T-helper 22 cell (primary cell): ENCODE data around the gene PIEZO1.

Experiments
- DNase-seq: peaks from one replicate; pipeline ENCODE4 v3.0.0-alpha.2; 2020; ENCODE audit warnings: low read depth

PIEZO1 gene

DNA sequence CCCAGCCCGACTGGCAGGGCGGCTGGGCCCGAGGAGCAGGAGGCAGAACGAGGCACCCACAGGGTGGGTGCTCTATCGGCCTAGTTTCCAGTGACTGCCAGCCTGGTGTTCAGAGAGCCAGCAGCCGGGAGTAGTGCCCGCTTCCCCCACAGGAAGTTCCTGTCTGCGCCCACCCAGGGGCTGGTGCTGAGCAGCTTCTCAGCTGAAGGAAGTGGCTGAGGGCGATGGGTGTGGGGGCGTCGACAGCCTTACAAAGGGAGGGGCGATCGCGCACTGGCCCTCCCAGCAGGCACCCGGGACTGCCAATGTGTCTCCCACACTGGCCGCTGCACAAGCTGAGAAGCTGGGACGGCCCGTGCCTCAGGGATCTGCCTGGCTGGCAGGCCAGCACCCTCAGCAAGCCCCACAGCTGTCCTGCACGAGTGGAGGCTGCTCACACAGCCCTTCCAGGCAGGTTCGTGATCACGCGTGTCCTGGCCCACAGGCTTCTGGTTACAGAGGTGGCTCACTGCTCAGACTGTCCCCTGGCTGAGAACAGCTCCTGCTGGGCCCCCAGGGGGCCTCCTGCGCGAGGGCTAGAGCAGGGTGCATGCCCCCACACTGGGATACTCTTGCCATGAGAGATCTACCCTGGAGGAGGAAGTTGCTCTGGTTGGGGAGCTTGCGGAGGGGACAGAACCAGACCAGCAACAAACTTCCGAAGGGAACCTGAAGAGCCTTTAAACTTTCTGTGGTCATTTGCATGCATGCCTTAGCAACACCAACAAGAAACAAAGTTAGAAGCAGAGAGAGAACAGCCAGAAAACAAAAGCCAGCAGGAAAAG, 81.3 kb downstream of the PIEZO1 start:
- DNase-seq, result peak; percentile 72

DNA sequence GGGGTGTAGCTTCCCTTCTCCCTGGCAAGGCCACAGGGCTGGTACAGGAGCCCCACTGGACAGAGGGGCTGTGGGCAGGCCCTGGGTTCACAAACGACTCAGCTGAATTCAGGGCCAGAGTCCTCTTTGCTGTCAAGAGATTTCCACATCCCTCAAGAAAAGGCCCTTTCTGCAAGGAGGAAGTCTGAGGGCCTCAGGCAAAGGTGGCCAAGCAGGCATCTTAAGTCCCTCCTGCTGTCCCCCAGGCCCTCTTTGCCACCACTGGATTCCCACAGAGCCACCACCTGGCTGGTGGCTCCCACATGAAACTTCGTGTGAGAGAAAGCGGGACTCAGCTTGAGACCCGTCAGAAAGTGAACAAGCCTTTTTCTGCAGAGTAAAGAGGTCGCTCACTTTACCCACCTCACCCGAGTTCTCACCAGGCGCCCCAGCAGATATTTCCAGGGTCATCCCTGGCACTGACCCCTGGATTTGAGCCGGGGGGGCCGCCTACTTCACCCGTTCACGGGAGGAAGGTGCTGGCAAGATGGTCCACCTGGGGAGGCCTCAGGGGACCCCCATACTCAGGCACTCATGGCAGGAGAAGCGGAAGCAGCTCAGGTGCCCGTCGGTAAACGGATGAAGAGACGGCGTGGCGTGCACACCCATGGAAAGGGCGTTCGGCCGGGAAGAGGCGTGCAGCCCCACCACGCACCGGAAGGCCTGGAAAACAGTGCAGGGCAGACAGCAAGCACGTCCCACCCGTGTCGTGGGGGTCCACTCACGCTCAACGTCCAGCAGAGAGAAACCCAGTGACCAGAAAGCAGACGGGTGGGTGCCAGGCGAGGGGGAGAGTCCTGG, 82.4 kb downstream of the PIEZO1 start:
- no peak for DNase-seq

DNA sequence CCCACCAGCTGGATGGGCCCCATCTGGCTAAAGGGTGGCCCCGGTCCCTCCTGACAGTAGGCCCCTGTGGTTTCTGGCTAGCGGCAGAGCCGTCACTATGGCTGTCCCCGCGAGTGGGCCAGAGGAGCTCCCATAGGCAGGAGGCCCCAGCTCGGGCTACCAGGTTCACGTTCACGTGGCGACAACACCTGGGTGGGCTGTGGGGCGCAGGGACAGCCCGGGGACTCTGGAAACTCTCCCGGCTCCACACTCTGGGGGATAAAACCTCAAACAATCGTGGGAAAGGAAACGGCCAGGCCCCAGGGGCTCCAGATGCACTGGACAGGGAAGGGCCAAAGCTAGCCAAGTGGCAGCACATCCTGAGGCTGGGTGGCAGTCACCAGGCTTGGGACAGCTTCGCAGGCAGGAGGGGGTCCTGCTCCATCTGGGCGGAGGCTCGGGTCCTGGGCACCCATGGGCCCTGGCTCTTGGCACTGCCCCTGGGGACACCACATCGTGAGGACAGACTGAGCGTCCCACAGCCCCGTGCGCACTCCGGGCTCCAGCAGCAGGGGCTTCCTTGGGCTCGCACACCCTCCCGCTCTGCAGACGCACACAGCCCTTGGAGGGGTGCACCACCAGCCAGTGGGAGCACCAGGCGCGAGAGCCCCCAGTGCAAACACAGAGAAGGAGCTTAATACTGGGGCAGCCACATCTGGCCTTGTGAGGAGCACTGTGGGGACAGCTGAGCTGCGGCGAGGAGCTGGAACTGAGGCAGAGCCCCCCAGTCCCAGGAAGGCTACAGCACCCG, 83.2 kb downstream of the PIEZO1 start:
- DNase-seq, result no peak

DNA sequence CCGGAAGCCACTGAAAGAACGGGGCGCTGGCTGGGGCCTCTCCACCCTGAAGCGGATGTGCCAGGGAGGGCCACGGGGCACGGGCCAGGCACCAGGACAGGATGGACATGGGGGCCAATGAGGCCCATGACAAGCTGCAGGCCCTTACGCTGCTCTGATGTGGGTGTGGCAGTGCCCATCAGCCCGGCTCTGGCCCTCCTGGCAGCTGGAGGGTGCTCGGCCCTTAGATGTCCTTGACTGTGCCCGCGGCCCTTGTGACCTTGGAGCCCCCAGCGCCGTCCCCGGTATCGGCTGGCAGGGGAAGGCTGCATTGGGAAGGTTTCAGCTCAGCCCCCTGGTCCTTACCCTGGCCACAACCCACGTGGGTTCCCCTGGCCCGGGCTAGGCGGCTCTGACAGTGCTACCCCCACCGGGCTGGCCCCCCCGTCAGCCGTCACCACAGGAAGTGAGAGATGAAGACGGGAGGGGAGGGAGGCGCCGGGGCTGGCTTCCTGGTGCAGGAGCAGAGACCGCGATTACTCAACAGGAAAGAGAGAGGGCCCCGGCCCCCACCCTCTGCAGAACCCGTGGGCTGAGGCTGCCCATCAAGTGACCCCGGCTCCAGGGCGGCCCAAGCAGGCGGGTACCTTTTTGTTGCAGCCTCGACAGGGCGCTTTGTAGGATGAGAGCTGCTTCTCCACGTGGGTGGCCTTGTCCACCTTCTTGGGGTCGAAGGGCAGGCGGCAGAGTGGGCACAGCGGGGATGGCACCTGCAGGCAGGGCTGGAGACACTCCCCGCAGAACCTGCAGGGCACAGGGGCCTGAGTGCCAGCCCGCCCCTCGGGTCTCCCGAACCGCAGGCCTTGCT, 84.2 kb downstream of the PIEZO1 start:
- peak; percentile 99 for DNase-seq

DNA sequence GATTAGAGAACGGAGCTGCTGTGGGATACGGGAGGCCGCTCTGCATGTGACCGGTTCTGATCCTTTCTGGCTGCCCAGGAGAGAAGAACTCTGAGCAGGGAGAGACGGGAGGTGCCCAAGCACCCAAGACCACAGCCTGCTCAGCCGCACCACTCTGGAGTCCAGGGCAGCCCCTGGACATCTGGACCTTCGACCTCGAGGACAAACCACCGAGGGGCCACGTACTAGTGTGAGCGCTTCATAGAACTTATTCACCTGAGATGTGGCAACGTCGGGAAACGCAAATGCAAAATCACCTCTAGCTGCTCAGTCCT, 84.7 kb downstream of the PIEZO1 start:
- DNase-seq, result no peak

DNA sequence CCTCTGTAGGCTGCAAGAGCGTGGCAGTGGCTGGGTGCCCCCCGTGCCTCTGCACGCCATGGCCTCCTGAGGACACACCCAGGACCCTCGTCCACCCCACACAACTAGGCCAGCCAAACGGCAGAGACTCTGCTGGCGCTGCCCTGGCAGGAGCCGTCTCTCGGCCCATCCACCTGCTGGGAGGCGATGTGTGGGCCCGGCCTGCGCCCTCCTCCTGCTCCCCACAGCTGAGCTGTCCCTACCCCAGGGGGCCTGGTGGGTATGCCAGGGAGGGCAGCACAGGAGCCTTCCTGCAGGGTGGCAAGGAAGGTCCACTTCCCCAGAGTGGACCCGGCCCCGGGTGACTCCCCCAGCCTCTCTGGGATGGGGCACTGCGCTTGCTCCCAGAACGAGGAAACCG, 85.8 kb downstream of the PIEZO1 start:
- no peak for DNase-seq

DNA sequence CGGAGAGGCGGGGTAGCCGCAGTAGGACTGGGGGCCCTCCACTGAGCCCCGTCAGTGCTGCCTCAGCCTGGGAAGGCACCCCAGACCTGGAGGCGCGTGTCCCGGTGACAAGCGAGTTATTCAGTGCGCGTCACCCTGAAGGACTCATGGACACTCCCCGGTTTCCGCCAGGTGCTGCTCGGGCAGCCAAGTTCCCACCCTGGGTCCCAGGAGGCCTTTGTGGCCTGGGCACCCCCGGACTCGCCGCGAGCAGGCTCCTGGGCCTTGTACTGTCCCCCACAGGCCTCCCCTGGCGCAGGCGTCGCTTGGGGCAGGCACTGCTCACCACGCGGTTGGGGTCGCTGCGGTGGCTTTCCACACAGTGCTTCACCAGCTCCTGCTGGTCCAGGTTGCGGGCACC, 86.4 kb downstream of the PIEZO1 start:
- DNase-seq, result no peak

DNA sequence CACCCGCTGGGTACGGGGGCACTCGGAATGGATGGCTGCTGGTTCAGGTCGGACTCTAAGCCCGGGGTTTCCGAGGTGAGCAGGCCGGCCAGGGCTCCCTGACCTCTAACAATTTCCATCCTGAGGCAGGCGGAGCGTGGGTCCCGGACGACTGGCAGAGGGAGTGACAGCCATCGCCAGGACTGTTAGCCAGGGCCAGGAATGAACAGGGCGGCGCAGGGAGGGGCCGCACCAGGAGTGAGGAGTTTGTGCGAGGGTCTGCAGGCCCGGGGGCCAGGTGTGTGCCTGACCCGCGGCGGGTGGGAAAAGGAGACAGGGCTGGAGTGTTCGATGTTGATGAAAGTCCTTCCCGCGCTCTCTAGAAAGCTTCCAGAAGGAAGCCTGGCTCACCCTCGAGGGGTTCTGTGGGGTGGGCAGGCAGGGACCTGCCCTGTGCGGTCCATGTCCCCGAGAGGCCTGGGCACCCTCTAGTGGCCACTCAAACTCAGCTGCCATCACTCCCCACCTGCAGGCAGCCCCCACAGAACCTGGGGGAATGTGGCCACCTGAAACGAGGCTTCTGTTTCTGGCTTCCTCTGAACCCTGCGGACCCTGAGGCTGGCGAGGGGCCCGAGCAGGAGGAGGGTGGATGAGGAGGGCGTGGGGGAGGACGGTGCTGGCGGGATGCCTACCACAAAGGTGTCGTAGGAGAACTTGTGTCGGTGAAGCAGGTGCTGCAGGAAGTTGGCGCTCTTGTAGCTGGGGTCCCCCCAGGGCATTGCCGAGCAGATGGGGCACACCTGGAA, 87.0 kb downstream of the PIEZO1 start:
- no peak for DNase-seq

DNA sequence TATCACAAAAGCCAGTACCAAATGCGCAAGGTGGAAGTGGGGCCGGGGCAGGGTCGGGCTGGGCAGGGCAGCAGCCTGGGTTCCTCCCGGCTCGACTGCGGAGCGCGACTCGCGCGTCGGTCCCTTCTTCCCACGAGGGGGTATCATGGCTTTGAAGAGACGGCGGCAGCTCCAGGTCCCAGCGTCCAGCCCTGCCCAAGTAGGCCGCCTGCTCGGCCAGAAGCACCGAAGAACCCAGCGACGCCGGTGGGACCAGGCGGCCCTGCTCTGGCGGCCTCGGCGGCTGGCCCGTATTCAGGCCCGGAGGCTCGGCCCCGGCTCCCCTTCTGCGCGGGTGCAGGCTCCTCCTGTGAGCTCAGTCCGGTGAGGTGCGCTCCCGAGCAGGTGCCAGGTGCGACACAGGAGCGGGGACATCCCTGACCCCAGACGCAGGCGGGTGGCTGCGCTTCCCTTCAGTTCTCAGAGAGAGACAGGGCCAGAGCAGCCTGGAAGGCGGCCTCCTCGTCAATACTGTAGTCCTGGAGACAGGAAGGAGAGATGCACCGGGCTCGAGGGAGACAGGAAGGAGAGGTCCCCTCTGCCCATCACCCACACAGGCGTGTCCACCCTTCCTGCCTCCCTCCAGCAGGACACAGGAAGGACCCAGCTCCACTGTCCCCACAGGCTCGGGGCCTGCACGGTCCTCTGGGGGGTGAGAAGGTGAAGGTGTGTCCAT, 87.7 kb downstream of the PIEZO1 start:
- no peak for DNase-seq

DNA sequence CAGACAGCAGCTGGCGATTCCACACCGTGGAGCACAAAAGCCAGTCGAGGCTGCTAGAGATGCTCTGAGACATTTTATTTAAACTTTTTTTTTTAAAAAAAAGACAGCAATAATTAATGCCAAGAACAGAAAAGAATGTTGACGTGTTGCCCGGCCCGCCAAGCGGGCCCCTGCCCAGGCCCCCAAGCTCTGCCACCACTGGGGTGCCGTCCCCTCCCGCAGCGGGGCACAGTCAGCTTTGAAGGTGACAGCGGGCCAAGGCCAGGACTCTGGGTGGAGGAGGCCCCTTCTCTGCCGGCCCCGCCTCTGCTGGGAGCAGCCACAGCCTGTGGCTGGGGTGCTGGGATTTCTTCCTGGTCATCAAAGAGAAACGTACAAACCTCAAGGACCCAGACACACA, 88.6 kb downstream of the PIEZO1 start:
- DNase-seq, result no peak

DNA sequence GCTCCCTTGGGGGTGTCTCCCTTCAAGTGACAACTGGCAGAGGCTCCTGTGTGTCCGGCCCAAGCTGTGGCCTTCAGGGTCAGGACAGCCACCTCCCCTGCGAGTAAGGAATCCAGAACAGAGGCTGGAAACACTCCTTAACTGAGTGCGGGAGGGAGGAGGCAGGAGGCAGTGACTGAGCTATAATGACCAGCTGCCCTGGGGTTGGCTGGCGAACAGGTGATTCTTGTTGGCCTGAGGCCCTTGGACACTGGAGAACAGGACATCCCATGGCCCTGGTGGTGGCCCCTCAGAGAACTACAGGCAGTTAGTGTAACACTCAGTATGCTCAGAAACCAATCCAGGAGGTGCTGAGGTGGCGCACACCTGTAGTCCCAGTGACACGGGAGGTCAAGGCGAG, 89.3 kb downstream of the PIEZO1 start:
- no peak for DNase-seq

DNA sequence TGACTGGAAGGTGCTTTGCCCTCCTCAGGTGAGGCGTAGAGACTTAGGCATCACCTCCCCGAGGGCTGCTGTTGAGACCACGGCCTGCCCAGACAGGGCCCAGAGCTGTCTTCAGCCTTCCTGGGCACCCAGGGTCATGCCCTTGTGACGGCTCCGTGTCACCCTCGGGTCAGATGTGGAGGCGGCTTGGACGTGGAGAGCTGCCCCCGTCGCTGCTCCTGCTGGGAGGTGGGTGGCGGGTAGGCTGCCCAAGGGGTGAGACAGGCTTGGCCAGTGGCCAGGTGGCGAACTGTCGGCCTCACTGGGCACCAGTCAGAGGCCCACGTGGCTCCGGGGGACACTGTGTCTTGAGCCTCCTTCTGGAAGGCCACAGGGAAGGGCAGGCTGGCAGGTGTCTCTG, 89.8 kb downstream of the PIEZO1 start:
- no peak for DNase-seq

DNA sequence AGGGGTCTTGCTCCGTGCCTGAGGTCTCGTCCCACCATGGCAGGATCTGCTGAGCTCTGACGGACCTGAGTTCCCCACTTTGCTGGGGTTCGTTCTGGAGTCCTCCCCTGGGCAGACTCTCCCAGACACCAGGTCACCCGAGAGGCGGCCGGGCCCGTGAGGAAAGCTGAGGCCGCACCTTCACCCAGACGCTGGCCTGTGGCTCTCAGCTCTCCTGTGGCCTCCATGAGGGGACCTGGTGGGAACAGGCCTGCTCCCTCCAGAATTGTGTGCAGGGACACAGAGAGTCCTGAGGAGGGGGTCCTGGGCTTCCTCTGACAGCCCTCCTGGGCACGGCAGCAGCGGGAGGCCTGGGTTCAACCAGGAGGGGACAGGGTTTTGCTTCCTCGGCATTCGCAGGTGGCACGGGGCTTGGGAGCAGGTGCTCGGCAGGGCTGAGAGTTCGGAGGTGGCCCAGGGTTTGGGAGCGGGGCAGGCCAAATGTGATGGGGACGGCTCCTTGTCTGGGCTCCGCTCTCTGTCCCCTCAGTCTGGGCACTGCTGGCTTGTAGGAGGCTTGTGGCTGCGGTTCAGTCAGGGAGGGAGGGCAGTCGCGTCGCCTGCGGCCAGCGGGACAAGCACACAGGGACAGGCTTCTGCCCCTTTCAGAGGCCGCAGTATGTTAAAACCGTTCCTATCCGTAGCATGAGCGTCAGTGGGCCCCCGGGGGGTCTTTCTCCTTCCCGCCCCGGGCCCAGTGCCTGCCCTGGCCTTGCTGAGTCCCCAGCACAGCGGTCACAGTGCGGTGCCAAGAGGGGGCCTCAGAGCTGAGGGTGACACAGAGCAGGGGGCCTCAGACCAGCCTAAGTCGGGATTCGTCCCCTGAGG, 90.6 kb downstream of the PIEZO1 start:
- DNase-seq, result no peak

DNA sequence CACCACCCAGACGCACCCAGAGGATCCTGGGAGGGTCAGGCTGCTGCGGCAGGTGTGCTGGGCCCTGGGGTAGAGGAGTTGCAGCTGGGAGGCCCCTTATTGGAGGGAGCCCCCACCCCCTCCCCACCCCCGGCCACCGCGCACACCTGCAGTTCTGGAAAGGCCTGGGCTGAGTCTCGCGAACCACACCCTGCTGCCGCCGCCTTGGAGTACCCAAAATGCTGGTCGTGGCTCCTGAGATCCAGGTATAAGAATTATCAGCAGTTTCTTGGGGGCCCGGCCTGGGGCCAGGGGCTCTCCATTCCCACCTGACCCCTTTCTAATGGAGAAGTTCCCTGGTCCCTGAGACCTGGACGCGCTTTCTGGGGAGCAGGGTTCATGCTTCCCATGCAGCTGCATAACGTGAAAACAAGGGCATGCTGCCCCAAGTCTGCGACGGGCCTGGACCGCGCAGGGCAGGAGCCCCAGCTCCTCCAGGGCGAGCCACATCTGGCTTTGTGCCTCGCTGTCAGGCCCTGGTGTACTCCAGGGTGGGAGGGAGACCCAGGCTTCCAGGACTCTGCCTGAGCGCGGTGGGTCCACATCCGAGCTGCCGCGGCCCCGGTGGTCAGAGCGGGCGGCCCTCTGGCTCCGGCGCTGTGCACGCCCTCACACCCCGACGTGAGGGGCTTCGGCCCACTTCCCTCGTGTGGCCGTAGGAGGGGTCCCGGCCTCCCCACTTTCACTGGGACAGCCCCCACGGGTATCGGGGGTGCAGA, 91.4 kb downstream of the PIEZO1 start:
- DNase-seq, result no peak

DNA sequence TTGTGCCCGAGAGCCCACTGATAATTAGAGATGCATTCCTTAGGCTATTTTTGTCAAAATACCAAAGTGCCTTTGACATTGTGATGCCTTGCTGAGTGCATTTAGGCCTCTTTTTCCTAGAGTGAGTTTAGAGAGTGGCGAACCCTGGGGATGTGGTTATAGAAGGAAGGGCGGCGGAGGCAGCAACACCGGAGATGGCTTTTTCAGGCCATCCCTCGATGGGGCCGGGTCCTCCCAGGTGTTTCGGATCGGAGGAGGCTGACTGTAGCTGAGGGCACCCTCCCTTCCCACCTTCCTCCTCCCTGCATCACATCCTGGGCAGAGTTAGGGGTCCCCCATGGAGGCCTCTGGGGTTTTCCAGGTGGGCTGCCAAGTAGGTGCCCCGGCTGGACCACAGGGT, 92.2 kb downstream of the PIEZO1 start:
- DNase-seq, result no peak

DNA sequence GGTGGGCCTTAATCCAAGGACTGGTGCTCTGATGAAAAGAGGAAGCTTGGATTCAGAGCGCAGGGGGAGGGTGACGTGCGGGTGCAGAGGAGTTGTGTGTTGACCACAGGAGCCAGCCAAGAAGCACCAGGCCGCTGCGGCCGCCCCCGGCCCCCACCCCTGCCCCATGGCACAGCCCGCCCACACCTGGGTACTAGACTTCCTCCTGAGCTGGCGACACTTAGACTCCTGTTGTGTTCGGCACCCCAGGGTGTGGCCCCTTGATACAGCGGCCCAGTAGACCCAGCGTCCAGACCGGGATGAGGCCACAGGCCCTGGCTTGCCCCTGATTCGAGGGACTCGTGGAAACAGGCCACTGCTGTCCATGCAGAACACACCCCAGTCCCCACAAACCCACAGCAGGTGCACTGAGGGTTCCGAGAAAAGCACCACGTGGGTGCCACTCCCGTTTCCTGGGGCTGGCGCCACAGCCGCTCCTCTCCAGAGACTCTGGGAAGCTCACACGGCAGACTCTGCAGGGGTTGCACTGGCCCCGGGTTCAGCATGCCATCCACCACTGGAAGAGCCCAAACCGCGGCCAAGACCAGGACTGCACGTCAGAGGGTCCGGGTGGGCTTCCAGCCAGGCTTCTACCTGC, 93.0 kb downstream of the PIEZO1 start:
- DNase-seq, result no peak

DNA sequence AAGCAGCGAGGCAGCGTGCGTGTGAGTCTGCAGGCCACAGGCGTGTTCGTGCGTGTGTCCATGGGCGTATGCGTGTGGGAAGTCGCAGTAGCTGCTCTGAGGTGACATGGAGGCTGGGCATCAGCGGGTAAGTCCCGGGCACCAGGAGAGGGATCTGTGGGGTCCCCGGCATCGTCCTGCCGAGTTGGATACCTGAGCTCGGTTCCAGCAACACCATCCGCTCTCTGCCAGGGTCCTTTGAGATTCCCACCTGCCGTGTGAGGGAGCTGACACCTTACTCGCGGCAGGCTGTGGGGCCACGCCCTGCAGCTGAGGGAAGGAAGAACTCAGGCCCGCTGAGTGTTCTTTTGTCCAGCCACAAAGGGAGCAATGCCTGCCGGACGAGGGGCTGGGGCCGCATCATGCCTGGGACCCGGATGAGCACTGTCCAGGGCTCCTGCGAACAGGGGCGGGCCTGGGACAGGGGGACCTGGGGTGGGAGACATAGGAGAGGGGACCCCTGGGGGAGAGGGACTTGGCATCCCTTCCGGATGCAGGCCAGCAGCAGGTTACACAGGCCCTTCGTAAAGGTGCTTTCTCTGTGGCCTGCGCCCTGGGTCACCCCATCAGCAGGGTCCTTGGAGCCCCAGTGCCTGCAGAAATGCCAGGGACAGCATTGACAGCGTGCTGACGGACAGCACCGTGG, 93.7 kb downstream of the PIEZO1 start:
- no peak for DNase-seq
